ENCODE results near the gene C22orf15.

The C22orf15 gene

GRCh38 chr22:23774114-23774921 lies 11.5 kb downstream of the C22orf15 start:
- no peak for DNase-seq

- no peak for DNase-seq
Observed at GRCh38 chr22:23774922-23775436, 12.2 kb downstream of the C22orf15 start.

GRCh38 chr22:23775779-23776375 lies 13.1 kb downstream of the C22orf15 start:
- DNase-seq: no peak

- DNase-seq: no peak
Observed at GRCh38 chr22:23777776-23778576, 15.2 kb downstream of the C22orf15 start.

- DNase-seq: no peak
Observed at GRCh38 chr22:23778577-23778900, 15.7 kb downstream of the C22orf15 start.

GRCh38 chr22:23779083-23779482 lies 16.3 kb downstream of the C22orf15 start:
- DNase-seq: no peak

GRCh38 chr22:23779731-23780130 lies 16.9 kb downstream of the C22orf15 start:
- DNase-seq: no peak

- DNase-seq: no peak
Observed at GRCh38 chr22:23780146-23780748, 17.5 kb downstream of the C22orf15 start.

GRCh38 chr22:23781065-23781464 lies 18.3 kb downstream of the C22orf15 start:
- DNase-seq: no peak

GRCh38 chr22:23781511-23782183 lies 18.9 kb downstream of the C22orf15 start:
- no peak for DNase-seq

- DNase-seq: no peak
Observed at GRCh38 chr22:23782252-23782651, 19.5 kb downstream of the C22orf15 start.

GRCh38 chr22:23782703-23783102 lies 19.9 kb downstream of the C22orf15 start:
- DNase-seq: no peak

- DNase-seq: no peak
Observed at GRCh38 chr22:23783265-23784150, 20.7 kb downstream of the C22orf15 start.

- DNase-seq: no peak
Observed at GRCh38 chr22:23784215-23784732, 21.5 kb downstream of the C22orf15 start.

GRCh38 chr22:23786261-23786710 lies 23.5 kb downstream of the C22orf15 start:
- DNase-seq: no peak

- peak; percentile 93 for DNase-seq
Observed at GRCh38 chr22:23786752-23787599, 24.2 kb downstream of the C22orf15 start, which contains the start of gene SMARCB1. TSS of gene SMARCB1 (plus strand) at chr22:23786966. CDS start at chr22:23787170, 204 bp downstream.

GRCh38 chr22:23787600-23787896 lies 24.8 kb downstream of the C22orf15 start:
- no peak for DNase-seq

- no peak for DNase-seq
Observed at GRCh38 chr22:23787910-23788309, 25.1 kb downstream of the C22orf15 start.

- no peak for DNase-seq
Observed at GRCh38 chr22:23789121-23789520, 26.3 kb downstream of the C22orf15 start.

GRCh38 chr22:23789638-23790037 lies 26.8 kb downstream of the C22orf15 start:
- DNase-seq: no peak

Data from CD4-positive, alpha-beta T cell treated with Interleukin-12 subunit alpha and Interleukin-12 subunit beta, for 1 hour (primary cell).